SK-N-SH treated with all-trans-retinoic acid at 6 μM for 48 hours (cell line): ENCODE results near the gene HIVEP2.

ENCODE experiments used
- ARNTL ChIP-seq: fragments of 450-650 bp; formaldehyde crosslinking; IDR thresholded peaks from 2 replicates; pipeline ENCODE4 v1.5.0; 2020; ENCODE audit warnings: low read depth, mild to moderate bottlenecking, moderate library complexity, borderline replicate concordance
- ZFP30 ChIP-seq: fragments of 450-650 bp; formaldehyde crosslinking; IDR thresholded peaks from 2 replicates; pipeline ENCODE4 v1.5.0; 2022; ENCODE audit warnings: mild to moderate bottlenecking, moderate library complexity

DNA sequence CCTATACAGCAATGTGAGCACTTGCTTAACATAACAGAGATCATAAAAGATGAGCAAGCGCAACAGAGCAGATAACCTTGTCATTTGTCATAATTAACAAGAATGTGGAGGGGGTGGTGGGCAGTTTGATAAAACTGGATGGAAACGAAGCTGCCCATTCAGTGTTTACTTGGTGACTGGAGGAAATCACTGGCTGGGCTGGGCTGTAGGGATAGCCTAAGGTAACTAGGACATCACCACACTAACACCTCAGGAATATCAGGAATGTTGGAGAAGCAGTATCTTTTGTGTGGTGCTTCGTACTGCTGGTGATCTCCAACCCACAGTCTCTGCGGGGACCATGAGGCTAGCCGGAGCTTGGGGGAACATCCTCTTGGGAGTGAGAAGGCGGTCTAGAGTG lies 218.4 kb downstream of the HIVEP2 start:
- TF ChIP-seq ZFP30, result no peak
- TF ChIP-seq ARNTL (CRISPR knock-in tag), result no peak
